Measurements from ENCODE around the gene DTHD1. TPM values are rescaled to one million over a fixed set of nuclear protein-coding genes. Genes with fewer than 3 reads are reported as not detected.

The DTHD1 gene
- total RNA-seq, 1 experiment from 2014 or later = not detected

DNA sequence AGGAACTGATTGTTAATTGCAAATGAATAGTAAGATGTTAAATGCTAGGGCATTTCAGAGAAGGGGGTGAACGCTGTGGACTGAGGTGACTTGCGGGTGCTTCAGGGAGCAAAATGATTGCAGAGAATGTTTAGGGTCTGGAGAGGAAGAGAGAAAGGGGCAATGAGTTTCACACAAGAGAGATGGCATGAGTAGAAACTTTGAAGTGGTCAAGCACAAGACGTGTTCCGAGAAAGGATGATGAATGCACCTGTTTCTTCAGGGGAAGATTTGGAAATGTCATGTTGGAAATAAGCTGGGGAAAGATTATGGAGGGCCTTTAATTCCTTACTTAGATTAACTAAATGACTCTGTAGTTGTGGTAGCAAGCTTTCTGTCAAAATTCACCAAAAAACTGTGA, 43.4 kb downstream of the DTHD1 start:
- TF ChIP-seq, protein P1, sequence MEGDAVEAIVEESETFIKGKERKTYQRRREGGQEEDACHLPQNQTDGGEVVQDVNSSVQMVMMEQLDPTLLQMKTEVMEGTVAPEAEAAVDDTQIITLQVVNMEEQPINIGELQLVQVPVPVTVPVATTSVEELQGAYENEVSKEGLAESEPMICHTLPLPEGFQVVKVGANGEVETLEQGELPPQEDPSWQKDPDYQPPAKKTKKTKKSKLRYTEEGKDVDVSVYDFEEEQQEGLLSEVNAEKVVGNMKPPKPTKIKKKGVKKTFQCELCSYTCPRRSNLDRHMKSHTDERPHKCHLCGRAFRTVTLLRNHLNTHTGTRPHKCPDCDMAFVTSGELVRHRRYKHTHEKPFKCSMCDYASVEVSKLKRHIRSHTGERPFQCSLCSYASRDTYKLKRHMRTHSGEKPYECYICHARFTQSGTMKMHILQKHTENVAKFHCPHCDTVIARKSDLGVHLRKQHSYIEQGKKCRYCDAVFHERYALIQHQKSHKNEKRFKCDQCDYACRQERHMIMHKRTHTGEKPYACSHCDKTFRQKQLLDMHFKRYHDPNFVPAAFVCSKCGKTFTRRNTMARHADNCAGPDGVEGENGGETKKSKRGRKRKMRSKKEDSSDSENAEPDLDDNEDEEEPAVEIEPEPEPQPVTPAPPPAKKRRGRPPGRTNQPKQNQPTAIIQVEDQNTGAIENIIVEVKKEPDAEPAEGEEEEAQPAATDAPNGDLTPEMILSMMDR (conservative IDR thresholded peaks at IDR 0.05; ENCODE audit: low read depth, low read length) = no peak
- TF ChIP-seq EZH2 (IDR thresholded peaks at IDR 0.05; ENCODE audit: borderline replicate concordance, low read depth, low read length, poor library complexity, severe bottlenecking) = no peak
- ChIA-PET POLR2A (ENCODE audit: low non-redundant PET) (no interaction called here), CTCF (no interaction called here)
- no peak for DNase-seq (ENCODE audit: low spot score)
- no peaks in the 10 kb centered on the region for H3K9me3 ChIP-seq (ENCODE audit: low read depth, low read length, poor library complexity, severe bottlenecking)
- intact Hi-C loops (cut with micrococcal nuclease; ENCODE audit: unreplicated experiment) = no loop called here
- no peaks in the 10 kb centered on the region for H3K36me3 ChIP-seq (ENCODE audit: insufficient read depth, low read length, poor library complexity, severe bottlenecking)
- BruUV-seq (replicated peaks) = no TSS peak
- H3K27me3 ChIP-seq (replicated peaks; ENCODE audit: insufficient read depth, low read depth, low read length, poor library complexity) = no peaks in the 10 kb centered on the region
- H3K4me3 ChIP-seq (ENCODE audit: low read depth, low read length, poor library complexity, severe bottlenecking) = no peak overlapping the region
- no peaks in the 10 kb centered on the region for H3K4me1 ChIP-seq (ENCODE audit: insufficient read depth, low read length, poor library complexity, severe bottlenecking)
- no peak overlapping the region for H3K27ac ChIP-seq (ENCODE audit: low read depth, low read length, poor library complexity, severe bottlenecking)

DNA sequence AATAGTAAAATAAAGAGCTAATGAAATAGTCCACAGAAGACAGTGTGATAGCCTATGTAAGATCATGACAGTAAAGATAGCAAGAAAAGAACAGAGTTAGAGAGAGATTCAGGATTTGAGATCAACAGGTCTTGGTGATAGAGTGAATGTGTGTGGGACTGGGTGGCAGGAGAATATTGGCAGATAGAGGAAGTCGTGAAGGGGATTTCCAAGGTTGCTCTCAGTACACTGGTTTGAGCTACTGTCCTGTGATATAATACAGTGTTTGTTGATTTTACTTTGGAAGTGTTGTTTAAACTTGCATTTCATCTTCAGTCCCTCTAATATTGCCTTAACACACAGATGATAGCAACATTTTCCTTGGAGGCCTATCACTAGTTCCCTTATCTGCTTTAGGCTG, 44.1 kb downstream of the DTHD1 start:
- ChIA-PET POLR2A (ENCODE audit: low non-redundant PET) (no interaction called here), CTCF (no interaction called here)
- Histone ChIP-seq H3K9me3 (ENCODE audit: low read depth, low read length, poor library complexity, severe bottlenecking) (no peaks in the 10 kb centered on the region), H3K36me3 (ENCODE audit: insufficient read depth, low read length, poor library complexity, severe bottlenecking) (no peaks in the 10 kb centered on the region), H3K27me3 (replicated peaks; ENCODE audit: insufficient read depth, low read depth, low read length, poor library complexity) (no peaks in the 10 kb centered on the region), H3K4me3 (ENCODE audit: low read depth, low read length, poor library complexity, severe bottlenecking) (no peak overlapping the region), H3K4me1 (ENCODE audit: insufficient read depth, low read length, poor library complexity, severe bottlenecking) (no peaks in the 10 kb centered on the region), H3K27ac (ENCODE audit: low read depth, low read length, poor library complexity, severe bottlenecking) (no peak overlapping the region)
- TF ChIP-seq EZH2 (IDR thresholded peaks at IDR 0.05; ENCODE audit: borderline replicate concordance, low read depth, low read length, poor library complexity, severe bottlenecking) = no peak
- TF ChIP-seq, protein P1 (conservative IDR thresholded peaks at IDR 0.05; ENCODE audit: low read depth, low read length) = no peak
- intact Hi-C loops (cut with micrococcal nuclease; ENCODE audit: unreplicated experiment) = no loop called here
- no peak for DNase-seq (ENCODE audit: low spot score)
- no TSS peak for BruUV-seq (replicated peaks)

DNA sequence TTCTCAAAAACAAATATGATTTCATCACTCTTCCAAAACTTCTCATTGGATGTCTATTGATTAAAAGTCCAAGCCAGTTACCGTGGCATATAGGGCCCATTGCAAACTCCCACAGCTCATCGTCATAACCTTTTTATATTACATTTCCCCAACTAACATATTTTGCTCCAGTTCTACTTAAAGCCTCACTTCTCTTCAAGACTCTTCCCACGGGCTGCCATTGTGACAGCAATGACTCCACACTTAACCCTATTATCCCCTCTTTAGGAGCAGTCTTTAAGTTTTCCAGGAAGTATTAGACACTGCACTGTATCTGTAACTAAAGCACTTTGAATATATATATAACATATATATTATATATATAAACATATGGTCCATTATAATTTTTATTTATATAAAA, 44.5 kb downstream of the DTHD1 start:
- BruUV-seq (replicated peaks) = no TSS peak
- POLR2A ChIA-PET (ENCODE audit: low non-redundant PET) = no interaction called here
- TF ChIP-seq, protein P1 (conservative IDR thresholded peaks at IDR 0.05; ENCODE audit: low read depth, low read length) = no peak
- no peak for TF ChIP-seq EZH2 (IDR thresholded peaks at IDR 0.05; ENCODE audit: borderline replicate concordance, low read depth, low read length, poor library complexity, severe bottlenecking)

More for the DNA sequence above, 44.5 kb downstream of the DTHD1 start:
- no peak for DNase-seq (ENCODE audit: low spot score)
- H3K27me3 ChIP-seq (replicated peaks; ENCODE audit: insufficient read depth, low read depth, low read length, poor library complexity) = no peaks in the 10 kb centered on the region
- H3K36me3 ChIP-seq (ENCODE audit: insufficient read depth, low read length, poor library complexity, severe bottlenecking) = no peaks in the 10 kb centered on the region
- intact Hi-C loops (cut with micrococcal nuclease; ENCODE audit: unreplicated experiment) = no loop called here
- H3K27ac ChIP-seq (ENCODE audit: low read depth, low read length, poor library complexity, severe bottlenecking) = no peak overlapping the region
- CTCF ChIA-PET = no interaction called here
- H3K4me3 ChIP-seq (ENCODE audit: low read depth, low read length, poor library complexity, severe bottlenecking) = no peak overlapping the region
- H3K4me1 ChIP-seq (ENCODE audit: insufficient read depth, low read length, poor library complexity, severe bottlenecking) = no peaks in the 10 kb centered on the region
- no peaks in the 10 kb centered on the region for H3K9me3 ChIP-seq (ENCODE audit: low read depth, low read length, poor library complexity, severe bottlenecking)

Measured in A673 (cell line).